CD14-positive monocyte (primary cell): Measurements from ENCODE around the gene OSTC. TPM values are rescaled to one million over a fixed set of nuclear protein-coding genes. Genes with fewer than 3 reads are reported as not detected.

Source experiments
- DNase-seq, 3 donors: peaks; one replicate each; pipeline ENCODE4 v3.0.0-alpha.2; 2011 to 2022
- H2AFZ ChIP-seq: 2 replicates; pipeline ENCODE4 v1.6.0; 2012; ENCODE audit warnings: mild to moderate bottlenecking, low read depth, low read length, inconsistent platforms; ENCODE audit not compliant: insufficient read depth, poor library complexity, severe bottlenecking
- H3K27ac ChIP-seq, 2 donors: 1 replicate in 1 of 2; 2 replicates in 1 of 2; pipeline ENCODE4 v1.5.1; 2012 to 2013; ENCODE audit warnings: low read length in 2 of 2, control low read depth in 1 of 2, inconsistent platforms in 1 of 2, low read depth in 1 of 2, mild to moderate bottlenecking in 1 of 2
- H3K27me3 ChIP-seq, 2 donors: one replicate each; pipeline versions ENCODE4 v1.6.0 to v1.6.1; 2011 to 2013; ENCODE audit warnings: low read length in 2 of 2; ENCODE audit not compliant: control insufficient read depth in 2 of 2, insufficient read depth in 2 of 2
- H3K36me3 ChIP-seq, 2 donors: replicated peaks in 1 of 2; 1 replicate in 1 of 2; 2 replicates in 1 of 2; pipeline versions ENCODE4 v1.5.1 to v1.6.1; 2012 to 2013; ENCODE audit warnings: low read length in 2 of 2, control low read depth in 1 of 2, inconsistent platforms in 1 of 2, mild to moderate bottlenecking in 1 of 2; ENCODE audit not compliant: insufficient read depth in 2 of 2, control insufficient read depth in 1 of 2
- H3K4me1 ChIP-seq, 2 donors: 1 replicate in 1 of 2; 2 replicates in 1 of 2; pipeline versions ENCODE4 v1.5.1 to v1.6.1; 2012 to 2013; ENCODE audit warnings: low read length in 2 of 2, control low read depth in 1 of 2, inconsistent platforms in 1 of 2, mild to moderate bottlenecking in 1 of 2, moderate library complexity in 1 of 2; ENCODE audit not compliant: insufficient read depth in 2 of 2, control insufficient read depth in 1 of 2
- H3K4me2 ChIP-seq: replicated peaks from 2 replicates; pipeline ENCODE3; 2012; ENCODE audit warnings: low read length, moderate library complexity, mild to moderate bottlenecking; ENCODE audit not compliant: poor library complexity, severe bottlenecking; ENCODE audit errors: extremely low read depth
- H3K4me3 ChIP-seq, 3 experiments: fragments of 200-600 bp in 1 of 3; sonication (generic) in 1 of 3; replicated peaks in 1 of 3; 1 replicate in 2 of 3; 2 replicates in 1 of 3; pipeline ENCODE4 v1.5.1; 2011 to 2013; ENCODE audit warnings: low read length in 3 of 3, mild to moderate bottlenecking in 3 of 3, control low read depth in 2 of 3, low read depth in 2 of 3, inconsistent platforms in 1 of 3, moderate library complexity in 1 of 3
- H3K79me2 ChIP-seq: 2 replicates; pipeline ENCODE4 v1.6.0; 2012; ENCODE audit warnings: mild to moderate bottlenecking, control low read depth, inconsistent platforms, low read length, moderate library complexity; ENCODE audit not compliant: insufficient read depth
- H3K9ac ChIP-seq: 2 replicates; pipeline ENCODE4 v1.6.0; 2017; ENCODE audit warnings: low read length, mild to moderate bottlenecking; ENCODE audit not compliant: insufficient read depth, poor library complexity, severe bottlenecking
- H3K9me3 ChIP-seq, 2 donors: replicated peaks in 1 of 2; 1 replicate in 1 of 2; 2 replicates in 1 of 2; pipeline versions ENCODE4 v1.5.1 to v1.6.1; 2012 to 2013; ENCODE audit warnings: low read length in 2 of 2, control low read depth in 1 of 2; ENCODE audit not compliant: control insufficient read depth in 1 of 2, insufficient read depth in 1 of 2
- H4K20me1 ChIP-seq: 2 replicates; pipeline ENCODE4 v1.6.0; 2012; ENCODE audit warnings: mild to moderate bottlenecking, low read length, control low read depth, moderate library complexity; ENCODE audit not compliant: insufficient read depth
- H3K27ac Mint-ChIP-seq, 7 donors: one replicate each; pipeline ENCODE4 v1.8.0; 2020; ENCODE audit warnings: mild to moderate bottlenecking in 7 of 7, mixed read lengths in 7 of 7, moderate library complexity in 6 of 7, inconsistent platforms in 2 of 7
- H3K27me3 Mint-ChIP-seq, 3 donors: one replicate each; pipeline ENCODE4 v1.8.0; 2021 to 2022; ENCODE audit warnings: low read depth in 3 of 3, mild to moderate bottlenecking in 3 of 3, mixed read lengths in 3 of 3, moderate library complexity in 3 of 3, inconsistent platforms in 1 of 3
- H3K36me3 Mint-ChIP-seq, 2 donors: one replicate each; pipeline ENCODE4 v1.8.0; 2020; ENCODE audit warnings: mixed read lengths in 2 of 2, inconsistent platforms in 1 of 2, mild to moderate bottlenecking in 1 of 2
- H3K4me1 Mint-ChIP-seq: one replicate; pipeline ENCODE4 v1.8.0; 2020; ENCODE audit warnings: mild to moderate bottlenecking, mixed read lengths
- H3K4me3 Mint-ChIP-seq, 2 donors: one replicate each; pipeline ENCODE4 v1.8.0; 2020; ENCODE audit warnings: mild to moderate bottlenecking in 2 of 2, mixed read lengths in 2 of 2, moderate library complexity in 1 of 2
- H3K9me3 Mint-ChIP-seq, 7 donors: one replicate each; pipeline ENCODE4 v1.8.0; 2020 to 2022; ENCODE audit warnings: mixed read lengths in 7 of 7, mild to moderate bottlenecking in 6 of 7, moderate library complexity in 6 of 7, inconsistent platforms in 2 of 7
- CTCF ChIP-seq: fragments of 200-600 bp; IDR thresholded peaks from one replicate; pipeline ENCODE4 v1.8.0; 2022; ENCODE audit warnings: antibody characterized with exemption, mild to moderate bottlenecking
- WGBS: methylation state at CpG from one replicate; pipeline ENCODE4 v1.1.5; 2013; ENCODE audit warnings: missing lambda C conversion rate; ENCODE audit not compliant: insufficient coverage; 5-methylcytosine and 5-hydroxymethylcytosine counted together
- intact Hi-C, 2 donors: fragments of 100-400 bp; cut with micrococcal nuclease; formaldehyde crosslinking; loops; one replicate each; pipeline versions ENCODE4 v1.15.0 to v1.15.1; 2023
- polyA plus RNA-seq, 3 donors: library from polyadenylated mRNA; depleted of rRNA in 1 of 3; unstranded in 2 of 3; stranded (reverse) in 1 of 3; fragments of 300-500 nt in 2 of 3; fragments of >200 nt in 1 of 3; fragmentation: Illumina TruSeq in 2 of 3; gene quantifications; 1 replicate in 2 of 3; 2 replicates in 1 of 3; pipeline ENCODE4 v1.2.3, GENCODE V29; 2012 to 2021

The OSTC gene
- polyA plus RNA-seq, 3 donors: 68.5 to 156 (median 149) TPM

- Histone ChIP-seq H3K4me3 (no peak overlapping the region), H3K4me1 (no peaks in the 10 kb centered on the region), H3K27ac (no peak overlapping the region), H3K79me2 (no peaks in the 10 kb centered on the region), H3K9me3 (no peaks in the 10 kb centered on the region), H3K9ac (no peak overlapping the region), H2AFZ (no peak overlapping the region), H3K27me3 (peaks cover 8 to 12% of the 10 kb centered on the region in 2 donors), H3K36me3 (no peaks in the 10 kb centered on the region), H3K4me2 (no peak overlapping the region), H4K20me1 (no peaks in the 10 kb centered on the region)
- Mint-ChIP-seq H3K9me3 (peaks cover 0 to 4% (median 0%) of the 10 kb centered on the region in 7 donors), H3K27me3 (peaks cover 10 to 24% (median 10%) of the 10 kb centered on the region in 3 donors), H3K36me3 (no peaks in the 10 kb centered on the region), H3K4me1 (no peaks in the 10 kb centered on the region), H3K4me3 (no peak overlapping the region), H3K27ac (no peak overlapping the region)
- no peak for DNase-seq
- intact Hi-C loops: no loop called here
- TF ChIP-seq CTCF: no peak
- WGBS: no CpG with 5 or more reads among the region's 1 CpG
Measured at GRCh38 chr4:108700081-108700757, 49.8 kb downstream of the OSTC start.

- H3K79me2 ChIP-seq: no peaks in the 10 kb centered on the region
- no peak overlapping the region for H2AFZ ChIP-seq
- WGBS: 0% methylated on average over 2 of the region's 3 CpGs
- DNase-seq: no peak
- peaks cover 0 to 4% (median 0%) of the 10 kb centered on the region in 7 donors for H3K9me3 Mint-ChIP-seq
- H3K4me1 ChIP-seq: no peaks in the 10 kb centered on the region
- intact Hi-C loops: no loop called here
- H3K27me3 Mint-ChIP-seq: peaks cover 10 to 19% (median 17%) of the 10 kb centered on the region in 3 donors
- H3K27ac Mint-ChIP-seq: no peak overlapping the region
- no peaks in the 10 kb centered on the region for H3K36me3 ChIP-seq
- H3K27me3 ChIP-seq: peaks cover 8 to 12% of the 10 kb centered on the region in 2 donors
- no peak overlapping the region for H3K4me3 Mint-ChIP-seq
- H3K9ac ChIP-seq: no peak overlapping the region
- H3K27ac ChIP-seq: no peak overlapping the region
- no peaks in the 10 kb centered on the region for H3K4me1 Mint-ChIP-seq
- no peak overlapping the region for H3K4me3 ChIP-seq
- no peak overlapping the region for H3K4me2 ChIP-seq
- H4K20me1 ChIP-seq: no peaks in the 10 kb centered on the region
- no peaks in the 10 kb centered on the region for H3K36me3 Mint-ChIP-seq
- no peak for TF ChIP-seq CTCF
- H3K9me3 ChIP-seq: no peaks in the 10 kb centered on the region
Measured at GRCh38 chr4:108702960-108703359, 52.6 kb downstream of the OSTC start.
